ENCODE measurements around the gene IL1RAPL1.

Gene IL1RAPL1

GRCh38 chrX:29531336-29531735, 944.1 kb downstream of the IL1RAPL1 start:
- no peak for DNase-seq (ENCODE audit: low read depth)
- TF ChIP-seq, protein P1, sequence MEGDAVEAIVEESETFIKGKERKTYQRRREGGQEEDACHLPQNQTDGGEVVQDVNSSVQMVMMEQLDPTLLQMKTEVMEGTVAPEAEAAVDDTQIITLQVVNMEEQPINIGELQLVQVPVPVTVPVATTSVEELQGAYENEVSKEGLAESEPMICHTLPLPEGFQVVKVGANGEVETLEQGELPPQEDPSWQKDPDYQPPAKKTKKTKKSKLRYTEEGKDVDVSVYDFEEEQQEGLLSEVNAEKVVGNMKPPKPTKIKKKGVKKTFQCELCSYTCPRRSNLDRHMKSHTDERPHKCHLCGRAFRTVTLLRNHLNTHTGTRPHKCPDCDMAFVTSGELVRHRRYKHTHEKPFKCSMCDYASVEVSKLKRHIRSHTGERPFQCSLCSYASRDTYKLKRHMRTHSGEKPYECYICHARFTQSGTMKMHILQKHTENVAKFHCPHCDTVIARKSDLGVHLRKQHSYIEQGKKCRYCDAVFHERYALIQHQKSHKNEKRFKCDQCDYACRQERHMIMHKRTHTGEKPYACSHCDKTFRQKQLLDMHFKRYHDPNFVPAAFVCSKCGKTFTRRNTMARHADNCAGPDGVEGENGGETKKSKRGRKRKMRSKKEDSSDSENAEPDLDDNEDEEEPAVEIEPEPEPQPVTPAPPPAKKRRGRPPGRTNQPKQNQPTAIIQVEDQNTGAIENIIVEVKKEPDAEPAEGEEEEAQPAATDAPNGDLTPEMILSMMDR (conservative IDR thresholded peaks at IDR 0.05; ENCODE audit: low read length), result no peak
- no peak overlapping the region for H3K4me3 ChIP-seq (ENCODE audit: low read length)

DNA sequence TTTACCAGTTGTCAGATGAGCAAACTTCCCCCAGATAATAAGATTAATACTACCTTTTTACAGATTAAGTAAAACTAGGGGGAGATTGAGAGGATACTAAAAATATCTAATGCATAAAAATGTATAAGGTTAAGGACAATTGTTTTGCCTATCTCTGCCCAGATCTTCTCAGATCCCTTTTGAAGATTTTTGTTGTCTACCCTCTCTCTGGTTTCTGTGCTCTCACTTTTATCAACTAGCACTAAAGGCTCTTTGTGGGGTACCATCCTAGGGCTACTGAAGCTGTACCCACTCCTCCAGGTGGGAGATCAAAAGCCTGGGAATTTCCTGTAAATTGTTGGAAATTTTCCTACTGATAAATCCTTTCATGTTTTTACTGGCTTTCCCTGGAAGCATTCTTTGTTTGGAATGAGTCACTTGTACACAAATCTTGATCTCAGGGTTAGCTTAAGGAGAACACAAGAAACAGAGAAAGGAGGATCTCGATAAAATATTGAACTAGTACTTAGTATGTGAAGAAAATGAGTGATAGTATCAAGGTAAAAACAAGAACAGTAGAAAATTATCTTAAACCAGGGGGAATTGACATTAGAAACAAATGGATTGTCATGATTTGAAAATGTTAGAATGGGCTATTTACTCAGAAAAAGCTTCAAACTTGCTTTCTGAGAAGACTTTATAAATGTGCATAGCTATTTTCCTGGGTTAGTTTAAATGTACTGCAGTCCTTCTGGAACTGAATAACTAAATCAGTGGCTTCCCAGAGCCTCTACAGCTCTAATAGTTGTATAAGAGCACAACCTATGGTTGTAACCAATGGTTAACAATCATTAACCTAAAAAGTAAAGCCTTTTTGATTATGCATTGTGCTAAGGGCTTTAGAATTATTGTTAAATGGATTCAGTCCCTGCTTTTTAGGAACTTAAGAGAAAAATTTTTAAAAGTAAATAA, 948.2 kb downstream of the IL1RAPL1 start:
- TF ChIP-seq, protein P1 (conservative IDR thresholded peaks at IDR 0.05; ENCODE audit: low read length), result no peak
- DNase-seq (ENCODE audit: low read depth), result no peak
- H3K4me3 ChIP-seq (ENCODE audit: low read length), result no peak overlapping the region

DNA sequence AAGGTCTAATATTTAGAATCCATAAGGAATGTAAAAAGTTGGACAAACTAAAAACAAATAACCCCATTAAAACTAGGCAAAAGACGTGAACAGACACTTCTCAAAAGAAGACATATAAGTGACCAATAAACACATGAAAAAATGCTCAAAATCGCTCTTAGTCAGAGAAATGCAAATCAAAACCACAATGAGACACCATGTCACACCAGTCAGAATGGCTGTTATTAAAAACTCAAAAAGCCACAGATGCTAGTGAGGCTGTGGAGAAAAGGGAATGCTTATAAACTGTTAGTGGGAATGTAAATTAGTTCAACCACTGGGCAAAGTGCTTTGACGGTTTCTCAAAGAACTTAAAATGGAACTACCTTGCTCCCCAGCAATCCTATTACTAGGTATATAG, 953.8 kb downstream of the IL1RAPL1 start:
- H3K4me3 ChIP-seq (ENCODE audit: low read length), result no peak overlapping the region
- TF ChIP-seq, protein P1 (conservative IDR thresholded peaks at IDR 0.05; ENCODE audit: low read length), result no peak
- DNase-seq (ENCODE audit: low read depth), result no peak

GRCh38 chrX:29542152-29542551, 954.9 kb downstream of the IL1RAPL1 start:
- DNase-seq (ENCODE audit: low read depth), result no peak
- no peak overlapping the region for H3K4me3 ChIP-seq (ENCODE audit: low read length)
- TF ChIP-seq, protein P1 (conservative IDR thresholded peaks at IDR 0.05; ENCODE audit: low read length), result no peak

DNA sequence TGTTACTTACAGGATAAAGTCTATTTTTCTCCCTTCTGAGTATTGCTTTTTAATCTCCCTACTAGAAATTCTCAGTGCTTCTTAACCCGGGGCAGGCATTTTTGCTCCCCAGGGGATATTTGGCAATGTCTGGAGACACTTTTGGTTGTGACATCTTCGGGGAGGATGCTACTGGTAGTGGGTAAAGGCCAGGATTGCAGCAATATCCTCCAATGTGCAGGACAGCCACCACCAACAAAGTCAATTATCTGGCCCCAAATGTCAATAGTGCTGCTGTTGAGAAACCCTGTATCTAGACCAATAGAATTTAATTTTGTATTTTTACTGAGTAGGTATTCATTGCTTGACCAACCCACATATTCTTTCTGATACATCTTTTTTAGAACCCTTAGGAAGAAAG, 958.6 kb downstream of the IL1RAPL1 start:
- no peak overlapping the region for H3K4me3 ChIP-seq (ENCODE audit: low read length)
- no peak for DNase-seq (ENCODE audit: low read depth)
- TF ChIP-seq, protein P1 (conservative IDR thresholded peaks at IDR 0.05; ENCODE audit: low read length), result no peak

- DNase-seq (ENCODE audit: low read depth), result no peak
- H3K4me3 ChIP-seq (ENCODE audit: low read length), result no peak overlapping the region
- TF ChIP-seq, protein P1 (conservative IDR thresholded peaks at IDR 0.05; ENCODE audit: low read length), result no peak
Observed at GRCh38 chrX:29547877-29548276, 960.6 kb downstream of the IL1RAPL1 start.

- TF ChIP-seq, protein P1 (conservative IDR thresholded peaks at IDR 0.05; ENCODE audit: low read length), result no peak
- H3K4me3 ChIP-seq (ENCODE audit: low read length), result no peak overlapping the region
- no peak for DNase-seq (ENCODE audit: low read depth)
Observed at GRCh38 chrX:29553542-29553941, 966.3 kb downstream of the IL1RAPL1 start.

Data from AG10803 (cell line).